HG03025 (cell line): ENCODE measurements around the gene SLC16A5.
"Not testable (repeated sequence)": the region's sequence is repeated elsewhere in the genome, so short reads cannot be mapped to it uniquely, and the experiment has no call there.

Experiments used
- ATAC-seq: cut with Tn5 transposase; IDR thresholded peaks from one replicate; pipeline ENCODE4 v1.9.1; 2021; ENCODE audit warnings: mild to moderate bottlenecking, moderate library complexity; ENCODE audit not compliant: unreplicated experiment, low FRiP score

SLC16A5 gene

DNA sequence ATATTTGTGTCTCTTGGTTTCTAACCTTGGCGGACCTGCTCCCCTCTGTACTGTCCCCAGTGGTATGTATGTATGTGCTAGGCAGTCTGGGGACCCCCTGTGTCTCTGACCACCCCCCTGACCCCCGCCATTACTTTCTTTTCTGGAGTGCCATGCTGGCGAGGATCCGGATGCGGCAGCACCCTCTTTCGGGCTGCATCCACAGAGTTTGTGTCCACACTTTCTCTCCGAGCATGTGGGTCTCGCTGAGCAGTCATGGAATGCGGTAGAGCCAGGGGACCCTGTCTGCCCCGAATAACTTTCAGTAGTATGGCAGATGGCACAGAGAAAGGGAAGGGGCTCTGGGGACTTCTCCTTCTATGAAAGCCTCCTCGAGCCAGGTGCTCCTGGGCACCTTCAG lies 23.7 kb upstream of the SLC16A5 start:
- ATAC-seq, result no peak

DNA sequence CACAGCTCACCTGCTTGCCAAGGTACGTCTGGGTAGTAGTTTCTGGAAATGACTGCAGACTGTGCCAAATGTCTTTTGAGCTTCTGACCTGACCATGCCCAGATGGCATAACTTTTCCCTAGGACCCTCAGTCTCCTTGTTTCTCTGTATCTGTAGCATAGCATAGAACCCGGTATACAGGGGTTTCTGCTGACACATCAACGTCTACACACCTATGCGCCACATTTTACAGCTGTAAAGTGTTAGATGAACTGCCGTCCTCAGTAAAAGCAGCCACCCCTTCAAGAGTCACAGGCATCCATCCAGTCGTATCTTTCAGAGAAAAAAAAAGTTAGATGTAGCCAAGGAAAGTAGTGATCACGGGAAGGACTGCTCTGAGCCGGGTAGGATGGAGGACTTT lies 23.3 kb upstream of the SLC16A5 start:
- ATAC-seq, result no peak

DNA sequence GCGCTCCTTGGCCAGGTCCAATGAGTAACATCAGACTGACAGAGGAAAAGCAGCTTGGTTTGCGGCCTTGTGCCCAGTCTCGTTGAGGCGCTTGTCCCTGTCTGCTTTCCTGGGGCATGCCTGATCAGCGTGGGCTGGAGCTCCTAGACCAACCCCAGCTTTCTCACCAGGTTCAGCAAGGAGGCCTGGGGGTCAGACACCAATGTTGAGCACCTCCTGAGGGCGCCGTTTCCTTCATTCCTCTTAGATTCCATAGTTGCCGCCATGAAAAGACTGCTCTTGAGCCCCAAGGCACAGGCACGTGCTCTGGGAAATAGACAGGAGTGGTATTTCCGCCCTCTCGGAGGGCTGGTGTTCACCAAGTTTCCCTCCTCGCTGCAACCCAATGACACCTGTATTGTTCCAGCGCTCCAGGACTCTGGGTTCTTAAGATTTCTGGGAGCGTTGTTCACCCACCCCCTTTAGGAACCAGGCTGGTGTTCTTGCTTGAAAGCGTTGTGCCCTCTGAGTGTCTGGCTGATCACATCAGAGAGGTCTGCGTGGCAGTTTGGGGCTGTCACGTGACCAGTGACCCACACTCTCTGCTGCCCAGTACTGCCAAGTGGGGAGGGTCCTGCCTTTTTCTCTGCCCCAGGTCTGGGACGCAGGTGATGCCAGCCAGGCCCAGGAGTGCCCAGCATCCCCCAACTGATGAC lies 22.7 kb upstream of the SLC16A5 start:
- ATAC-seq, result no peak

GRCh38 chr17:75065562-75066151 lies 22.1 kb upstream of the SLC16A5 start:
- no peak for ATAC-seq

DNA sequence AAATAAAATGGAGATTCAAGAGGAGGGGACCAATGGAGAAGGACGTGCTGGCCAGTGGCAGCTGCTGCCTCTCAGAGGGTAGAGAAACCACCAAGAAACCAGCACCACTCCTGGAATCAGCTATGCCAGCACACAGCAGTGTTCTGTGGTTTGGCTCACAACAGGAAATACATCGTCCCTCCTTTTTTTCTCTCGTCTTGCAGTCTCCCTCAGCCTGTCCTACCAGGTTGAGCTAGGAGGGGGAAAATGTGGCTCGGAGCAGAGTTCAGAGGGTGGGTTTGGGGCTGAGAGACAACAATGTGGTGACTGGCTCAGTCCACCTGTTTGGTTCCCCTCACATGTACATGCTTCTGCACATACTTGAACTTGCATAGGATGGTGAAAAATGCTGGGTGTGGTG lies 19.9 kb upstream of the SLC16A5 start:
- no peak for ATAC-seq

- ATAC-seq, result no peak
These were observed 19.0 kb upstream of the SLC16A5 start for GRCh38 chr17:75068750-75069149.

- ATAC-seq, result no peak
These were observed 18.0 kb upstream of the SLC16A5 start for GRCh38 chr17:75069783-75070182.

GRCh38 chr17:75071478-75072271 lies 16.1 kb upstream of the SLC16A5 start:
- not testable (repeated sequence) for ATAC-seq

DNA sequence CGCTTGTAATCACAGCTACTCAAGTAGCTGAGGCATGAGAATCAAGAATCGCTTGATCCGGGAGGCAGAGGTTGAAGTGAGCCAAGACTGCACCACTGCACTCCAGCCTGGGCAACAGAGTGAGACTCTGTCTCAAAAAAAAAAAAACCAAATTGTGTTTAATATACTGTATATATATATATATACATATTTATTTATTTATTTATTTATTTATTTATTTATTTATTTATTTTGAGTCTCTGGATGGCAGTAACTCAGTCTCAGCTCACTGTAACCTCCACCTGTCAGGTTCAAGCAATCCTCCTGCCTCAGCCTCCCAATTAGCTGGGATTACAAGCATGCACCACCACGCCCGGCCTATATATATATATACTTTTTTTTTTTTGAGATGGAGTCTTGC lies 14.8 kb upstream of the SLC16A5 start:
- not testable (repeated sequence) for ATAC-seq

DNA sequence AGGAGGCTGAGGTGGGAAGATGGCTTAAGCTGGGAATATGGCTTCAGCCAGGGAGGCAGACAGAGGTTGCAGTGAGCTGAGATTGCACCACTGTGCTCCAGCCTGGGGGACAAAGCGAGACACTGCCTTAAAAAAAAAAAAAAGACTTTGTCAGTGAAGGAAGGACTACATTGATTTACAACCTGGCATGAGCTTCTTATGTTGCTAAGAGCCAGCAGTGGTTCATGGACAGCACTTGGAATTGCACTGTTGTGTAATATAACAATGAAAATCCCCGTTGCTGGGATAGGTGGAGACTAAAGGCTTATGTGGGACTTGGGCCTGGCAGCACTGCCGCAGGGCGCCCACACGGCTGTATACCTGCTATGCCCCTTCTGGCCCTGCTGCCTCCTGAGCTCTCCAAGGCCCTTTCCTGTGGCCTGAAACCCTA lies 14.1 kb upstream of the SLC16A5 start:
- ATAC-seq, result no peak

DNA sequence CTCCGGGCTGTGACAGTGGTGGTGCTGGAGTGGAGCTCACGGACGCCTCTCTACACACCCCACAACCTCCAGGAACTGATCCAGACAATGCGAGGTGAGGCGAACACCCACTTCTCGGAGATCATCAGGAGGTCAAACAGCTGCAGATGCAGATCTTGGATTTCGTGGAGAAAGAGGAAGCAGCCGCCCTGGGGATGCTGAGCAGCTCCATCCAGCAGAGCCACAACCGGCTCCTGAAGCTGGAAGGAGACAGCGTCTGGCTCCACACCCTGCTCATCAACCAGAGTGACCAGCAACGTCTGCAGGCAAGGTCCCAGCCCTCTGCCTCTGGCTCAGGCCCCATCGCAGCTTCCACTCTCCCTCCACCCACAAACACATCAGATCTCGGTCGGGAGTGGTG lies 13.2 kb upstream of the SLC16A5 start:
- ATAC-seq, result no peak

DNA sequence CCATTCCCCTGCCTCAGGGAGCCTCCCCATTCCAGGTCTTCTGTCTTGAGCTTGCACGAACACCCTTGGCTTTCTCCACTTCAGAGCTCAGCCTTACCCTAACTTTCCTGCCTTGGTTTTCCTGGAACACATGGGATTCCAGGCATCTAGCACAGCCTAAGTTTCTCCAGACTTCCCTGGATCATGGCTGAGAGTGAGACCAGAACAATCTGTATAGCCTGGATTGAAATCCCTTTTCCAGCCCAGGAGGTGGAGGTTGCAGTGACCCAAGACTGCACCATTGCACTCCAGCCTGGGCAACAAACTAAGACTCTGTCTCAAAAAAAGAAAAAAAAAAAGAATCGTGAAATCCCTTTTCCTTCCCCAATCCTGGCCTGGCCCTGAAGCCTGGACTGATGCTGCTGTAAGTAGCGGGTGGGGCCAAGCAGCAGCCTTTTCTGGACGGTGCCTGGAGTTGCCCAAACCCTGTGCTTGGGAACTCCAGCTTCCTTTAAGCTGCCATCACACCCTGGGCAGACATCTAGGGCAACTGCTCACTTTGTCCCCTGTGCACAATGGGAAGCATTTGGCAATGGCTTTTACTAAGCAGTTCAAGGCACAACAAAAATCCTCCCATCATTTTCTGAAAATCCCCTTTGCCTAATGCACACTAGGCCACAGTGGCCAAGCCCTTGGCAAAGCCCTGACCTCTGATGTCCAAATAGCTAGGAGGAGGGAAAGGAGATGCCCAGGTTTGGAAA lies 12.0 kb upstream of the SLC16A5 start:
- ATAC-seq, result no peak

- ATAC-seq, result no peak
These were observed 10.7 kb upstream of the SLC16A5 start for GRCh38 chr17:75077072-75077495.

GRCh38 chr17:75077496-75078283 lies 10.1 kb upstream of the SLC16A5 start:
- no peak for ATAC-seq

DNA sequence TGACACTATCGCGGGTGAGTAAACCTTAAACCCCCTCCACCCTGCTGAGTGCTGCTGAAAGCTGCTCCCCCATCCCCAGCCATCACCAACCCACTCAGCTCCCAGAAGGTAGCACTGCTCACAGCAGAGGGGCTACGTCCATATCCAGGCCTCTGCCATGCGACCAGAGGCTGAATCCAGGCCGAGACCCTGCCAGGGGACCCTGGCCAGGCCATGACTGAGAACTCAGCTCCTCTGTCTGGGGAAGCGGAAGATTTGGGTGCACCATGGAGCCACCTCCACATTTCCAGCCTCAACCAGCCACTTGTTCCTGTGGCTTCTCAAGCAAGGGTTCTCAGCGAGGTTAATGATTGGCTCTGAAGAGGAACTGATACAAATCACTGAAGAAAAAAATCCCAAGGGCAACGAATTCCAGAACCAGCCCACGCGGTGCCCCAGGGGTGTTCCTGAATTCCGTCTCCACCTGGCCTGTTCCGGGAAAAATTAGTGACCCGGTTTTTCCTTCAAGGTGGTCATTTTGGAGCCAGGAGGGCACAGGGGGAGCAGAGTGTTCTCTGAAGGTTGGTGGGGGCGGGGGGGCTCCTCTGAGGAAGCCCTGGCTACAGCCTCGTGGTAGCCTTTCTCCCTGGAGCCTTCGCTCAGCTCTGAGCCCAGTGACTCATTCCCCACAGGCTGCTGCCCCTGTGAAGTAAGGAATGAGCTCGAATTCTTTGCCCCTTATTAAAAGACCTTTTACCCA lies 9.3 kb upstream of the SLC16A5 start:
- ATAC-seq, result no peak

- ATAC-seq, result no peak
These were observed 8.8 kb upstream of the SLC16A5 start for GRCh38 chr17:75079023-75079373.

DNA sequence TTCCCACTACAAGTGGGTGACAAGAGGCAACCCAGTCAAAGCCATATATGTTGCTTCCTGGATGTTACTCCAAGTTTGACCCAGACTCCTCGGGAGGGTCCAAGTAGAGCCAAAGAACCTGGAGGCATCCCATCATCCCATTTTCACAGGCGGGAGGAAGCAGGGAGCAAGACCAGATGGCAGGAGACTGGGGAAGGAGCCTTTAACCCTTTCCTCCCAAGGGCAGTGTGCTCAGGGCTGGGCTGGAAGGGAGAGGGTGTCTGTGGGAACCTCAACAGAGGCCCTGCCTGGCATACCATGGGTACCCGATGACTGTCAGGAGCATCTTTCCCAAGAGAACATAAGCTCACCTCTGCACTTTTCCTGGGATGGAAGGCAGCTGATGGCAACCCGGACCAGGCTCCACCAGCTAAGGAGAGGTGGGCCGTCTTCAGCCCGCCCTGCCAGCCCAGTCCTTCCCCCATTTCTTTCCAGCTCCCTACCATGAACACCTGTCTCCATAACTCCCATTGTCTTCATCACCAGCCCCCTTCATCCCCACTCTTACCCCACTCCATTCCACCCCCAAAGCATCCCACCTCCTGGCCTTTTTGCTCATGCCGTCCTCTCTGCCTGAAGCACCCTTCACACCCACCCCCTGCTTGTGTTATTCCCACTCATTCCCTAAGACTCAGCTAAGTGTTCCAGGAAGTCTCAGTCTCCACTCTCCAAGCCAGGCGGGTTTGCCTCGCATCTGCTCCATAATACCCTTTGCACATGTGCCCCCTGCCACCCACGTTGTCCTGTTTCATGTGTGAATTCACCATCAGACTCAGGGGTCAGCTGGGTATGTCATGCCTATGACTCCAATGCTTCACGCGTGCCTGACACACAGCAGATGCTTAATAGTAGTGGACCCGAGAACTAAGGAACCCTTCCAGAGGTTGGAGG lies 5.9 kb upstream of the SLC16A5 start:
- ATAC-seq, result no peak

GRCh38 chr17:75082683-75083082 lies 5.1 kb upstream of the SLC16A5 start:
- ATAC-seq, result no peak
